Thyroid gland (tissue), 4 donors: ENCODE data around the gene CSNK1D. TPM values are rescaled to one million over a fixed set of nuclear protein-coding genes. Genes with fewer than 3 reads are reported as not detected.

Experiments
- DNase-seq, 2 donors: peaks; one replicate each; pipeline ENCODE4 v3.0.0-alpha.2; 2019
- H3K27ac ChIP-seq, 3 donors: fragments of 200-600 bp; sonication (generic); 1 replicate in 2 of 3; 2 replicates in 1 of 3; pipeline ENCODE4 v1.5.1; 2016 to 2019; ENCODE audit warnings: mild to moderate bottlenecking in 1 of 3, moderate library complexity in 1 of 3
- H3K27me3 ChIP-seq: fragments of 200-600 bp; sonication (generic); one replicate; pipeline ENCODE4 v1.5.1; 2019
- H3K36me3 ChIP-seq, 2 donors: fragments of 200-600 bp; sonication (generic); one replicate each; pipeline ENCODE4 v1.5.1; 2016 to 2019
- H3K4me1 ChIP-seq, 2 donors: fragments of 200-600 bp; sonication (generic); one replicate each; pipeline ENCODE4 v1.5.1; 2017 to 2019
- H3K4me3 ChIP-seq, 3 donors: fragments of 200-600 bp; sonication (generic); replicated peaks in 1 of 3; 1 replicate in 2 of 3; 2 replicates in 1 of 3; pipeline ENCODE4 v1.5.1; 2016; ENCODE audit warnings: mild to moderate bottlenecking in 1 of 3
- H3K9me3 ChIP-seq: fragments of 200-600 bp; sonication (generic); one replicate; pipeline ENCODE4 v1.5.1; 2017
- CTCF ChIP-seq, 6 experiments: fragments of 200-600 bp in 3 of 6; fragments of 450-650 bp in 3 of 6; sonication (generic) in 3 of 6; IDR thresholded peaks; one replicate each; pipeline ENCODE4 v1.5.1; 2016 to 2019; ENCODE audit warnings: antibody characterized with exemption in 6 of 6, mild to moderate bottlenecking in 2 of 6, inconsistent platforms in 1 of 6, moderate library complexity in 1 of 6
- POLR2A ChIP-seq, 2 donors: fragments of 450-650 bp; IDR thresholded peaks; one replicate each; pipeline ENCODE4 v1.6.1; 2017; ENCODE audit warnings: antibody characterized with exemption in 2 of 2, mild to moderate bottlenecking in 2 of 2, moderate library complexity in 1 of 2
- WGBS, 2 donors: methylation state at CpG; one replicate each; pipeline ENCODE4 v1.1.5; 2017; 5-methylcytosine and 5-hydroxymethylcytosine counted together
- intact Hi-C: fragments of 100-400 bp; cut with DNase I; formaldehyde crosslinking; loops from one replicate; pipeline ENCODE4 v1.15.1; 2023
- total RNA-seq, 4 donors: library from RNA; depleted of rRNA; stranded (reverse); fragments of >200 nt; gene quantifications; one replicate each; pipeline ENCODE4 v1.2.3, GENCODE V29; 2016

CSNK1D gene
- total RNA-seq, 4 donors from 2014 or later, result 47.3 to 91.2 (median 88.7) TPM

DNA sequence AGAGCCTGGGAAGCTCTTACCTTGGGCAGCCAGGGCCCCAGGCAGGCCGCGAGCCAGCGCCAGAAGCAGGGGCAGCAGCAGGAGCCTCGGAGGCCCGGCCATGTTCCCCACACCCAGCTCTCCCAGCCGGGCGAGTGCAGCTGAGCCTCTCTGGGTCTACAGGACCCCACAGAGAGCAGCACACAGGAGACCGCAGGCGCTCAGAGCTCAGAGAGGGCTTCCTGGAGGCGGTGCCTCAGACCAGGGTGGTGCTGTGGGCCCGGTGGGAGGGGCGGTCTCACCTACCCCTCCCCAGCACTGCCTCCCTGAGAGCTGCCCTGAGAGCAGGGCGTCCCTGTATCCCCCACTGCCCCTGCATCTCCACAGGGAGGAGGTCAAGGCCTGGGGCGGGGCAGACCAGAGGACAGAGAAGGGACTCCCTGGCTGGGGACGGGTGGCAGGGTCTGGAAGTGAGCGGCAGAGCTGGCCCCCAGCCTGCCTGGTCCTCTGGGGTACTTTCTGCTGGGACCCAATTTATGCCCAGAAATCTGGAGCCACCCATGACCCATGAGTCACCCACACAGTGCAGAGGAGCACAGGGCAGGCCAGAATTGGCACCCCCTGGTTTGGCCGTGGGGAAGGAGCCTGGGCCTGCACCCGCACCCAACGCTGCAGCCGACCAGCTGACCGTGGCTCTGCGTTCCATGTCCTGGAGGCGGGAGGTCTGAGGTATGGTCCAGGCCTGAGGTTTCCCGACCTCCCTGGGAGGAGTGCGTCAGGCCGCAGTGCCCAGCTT is 44.1 kb upstream of the CSNK1D start, which contains the start of gene CD7:
TSS of gene CD7 (minus strand) at position 215 of the 775 bp plus-strand sequence. CDS start at position 102, 113 bp downstream.
- Histone ChIP-seq H3K4me3 (no peak within 1 kb of the TSS), H3K27me3 (no peaks in the 10 kb centered on the region), H3K36me3 (no peaks in the 10 kb centered on the region), H3K27ac (no peak within 1 kb of the TSS), H3K4me1 (peaks cover 0 to 5% of the 10 kb centered on the region in 2 donors), H3K9me3 (no peaks in the 10 kb centered on the region)
- DNase-seq, result no peak
- intact Hi-C loops, result no loop called here
- TF ChIP-seq POLR2A (IDR thresholded peaks at IDR 0.05), result no peak
- 86 to 94% methylated on average over 11 to 16 of the region's 26 CpGs for WGBS, 2 donors

GRCh38 chr17:82316651-82317393 is 43.3 kb upstream of the CSNK1D start:
- H3K27ac ChIP-seq, result no peak overlapping the region
- H3K27me3 ChIP-seq, result no peaks in the 10 kb centered on the region
- WGBS, 2 donors, result 88% methylated on average over 17 to 22 of the region's 29 CpGs
- peaks cover 0 to 5% of the 10 kb centered on the region in 2 donors for H3K4me1 ChIP-seq
- no peak overlapping the region for H3K4me3 ChIP-seq
- TF ChIP-seq POLR2A (IDR thresholded peaks at IDR 0.05) (no peak), CTCF (IDR thresholded peaks at IDR 0.05) (no peak)
- no peaks in the 10 kb centered on the region for H3K9me3 ChIP-seq
- intact Hi-C loops, result no loop called here
- H3K36me3 ChIP-seq, result no peaks in the 10 kb centered on the region
- no peak for DNase-seq

DNA sequence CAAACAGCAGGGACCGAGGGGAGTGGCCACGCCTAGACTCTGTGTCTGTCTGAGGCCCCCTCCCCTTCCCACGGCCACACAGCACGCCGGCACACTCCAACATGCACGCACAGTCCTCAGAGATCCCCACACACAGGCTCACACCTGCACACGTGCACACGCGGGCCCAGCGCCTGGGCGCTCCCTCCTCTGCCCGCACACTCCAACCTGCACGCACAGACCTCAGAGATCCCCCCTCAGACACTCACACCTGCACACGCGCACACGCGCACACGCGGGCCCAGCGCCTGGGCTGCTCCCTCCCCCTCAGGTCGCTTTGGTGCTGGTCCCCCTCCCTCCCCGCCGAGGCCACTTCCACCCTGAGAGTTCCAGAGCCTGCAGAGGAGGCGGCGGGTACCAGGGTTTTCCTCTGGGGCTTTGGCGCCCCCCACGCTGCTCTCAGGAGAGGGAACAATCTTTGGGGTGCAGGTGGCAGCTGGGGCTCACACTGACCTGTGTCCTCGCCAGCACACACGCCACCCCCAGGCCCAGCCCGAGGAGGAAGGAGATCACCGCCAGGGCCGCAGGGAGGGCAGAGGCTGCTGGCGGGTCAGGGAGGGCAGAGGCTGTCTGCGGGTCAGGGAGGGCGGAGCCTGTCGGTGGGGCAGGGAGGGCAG is 42.3 kb upstream of the CSNK1D start:
- whole genome bisulfite sequencing, 2 donors, result 21 to 39% methylated on average over 15 to 26 of the region's 36 CpGs
- intact Hi-C loops, result no loop called here
- Histone ChIP-seq H3K36me3 (no peaks in the 10 kb centered on the region), H3K4me1 (no peaks in the 10 kb centered on the region), H3K27ac (no peak overlapping the region), H3K9me3 (no peaks in the 10 kb centered on the region), H3K4me3 (no peak overlapping the region), H3K27me3 (no peaks in the 10 kb centered on the region)
- TF ChIP-seq CTCF (IDR thresholded peaks at IDR 0.05), result no peak
- TF ChIP-seq POLR2A (IDR thresholded peaks at IDR 0.05), result no peak
- DNase-seq, result no peak

DNA sequence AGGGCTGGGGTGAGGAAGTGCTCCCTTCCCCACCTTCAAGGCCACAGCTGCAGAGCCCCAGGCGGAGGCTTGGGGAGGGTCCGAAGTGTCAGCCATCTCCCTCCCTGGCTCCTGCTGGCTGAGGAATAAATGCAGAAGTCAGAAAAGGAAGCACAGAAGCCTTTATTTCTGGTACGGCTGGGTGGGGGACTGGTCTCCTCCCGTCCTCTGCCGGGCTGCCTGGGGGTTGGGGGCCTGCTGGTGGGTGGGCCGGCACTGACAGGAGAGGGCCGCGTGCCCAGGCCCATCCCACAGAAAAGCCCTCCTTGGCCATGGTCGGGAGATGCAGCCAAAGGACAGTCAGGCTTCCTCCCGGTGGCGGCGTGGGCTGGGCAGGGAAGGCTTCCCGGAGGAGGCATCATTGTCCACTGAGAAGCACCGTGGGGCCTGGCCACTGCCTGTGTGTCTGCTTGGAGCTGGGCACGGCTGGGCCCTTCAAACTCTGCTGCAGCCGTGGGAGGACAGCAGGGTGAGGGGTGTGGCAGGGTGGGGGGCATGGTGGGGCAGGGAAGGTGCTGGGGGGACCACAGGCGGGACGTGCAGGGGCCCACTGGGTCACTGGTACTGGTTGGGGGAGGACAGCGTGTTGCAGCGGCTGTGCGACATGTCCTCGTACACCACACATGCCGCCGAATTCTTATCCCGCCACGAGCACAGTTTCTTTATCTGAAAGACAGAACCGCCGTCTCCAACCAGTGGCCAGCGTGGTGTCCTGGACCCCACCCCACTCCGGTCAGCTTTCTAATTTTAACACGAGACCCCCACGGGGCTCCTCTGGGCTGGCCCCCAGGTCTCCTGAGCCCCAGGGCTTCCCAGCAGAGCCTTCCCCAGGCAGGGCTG is 41.5 kb upstream of the CSNK1D start:
- no peak overlapping the region for H3K27ac ChIP-seq
- H3K4me3 ChIP-seq, result no peak overlapping the region
- no peaks in the 10 kb centered on the region for H3K9me3 ChIP-seq
- no peaks in the 10 kb centered on the region for H3K36me3 ChIP-seq
- TF ChIP-seq CTCF (IDR thresholded peaks at IDR 0.05), result no peak
- no peak for TF ChIP-seq POLR2A (IDR thresholded peaks at IDR 0.05)
- H3K4me1 ChIP-seq, result no peaks in the 10 kb centered on the region
- H3K27me3 ChIP-seq, result no peaks in the 10 kb centered on the region
- DNase-seq, result no peak
- 70 to 79% methylated on average over 11 to 26 of the region's 32 CpGs for WGBS, 2 donors
- intact Hi-C loops, result no loop called here
